GM18858 (cell line): Measurements from ENCODE around the gene NSG1.
"Not testable (repeated sequence)": the region's sequence is repeated elsewhere in the genome, so short reads cannot be mapped to it uniquely, and the experiment has no call there.

Experiments used
- ATAC-seq: cut with Tn5 transposase; IDR thresholded peaks from one replicate; pipeline ENCODE4 v1.9.1; 2021; ENCODE audit not compliant: unreplicated experiment

NSG1 gene

GRCh38 chr4:4386736-4387392 lies at the start of gene NSG1:
Gene NSG1 (plus strand): TSS chr4:4387102. CDS start chr4:4387630, 528 bp downstream.
- ATAC-seq = no peak

GRCh38 chr4:4338210-4339001 lies 48.5 kb upstream of the NSG1 start:
- ATAC-seq = no peak

- no peak for ATAC-seq
Observed at GRCh38 chr4:4339504-4340085, 47.3 kb upstream of the NSG1 start.

GRCh38 chr4:4341861-4342650 lies 44.8 kb upstream of the NSG1 start:
- no peak for ATAC-seq

- no peak for ATAC-seq
Observed at GRCh38 chr4:4343038-4343437, 43.9 kb upstream of the NSG1 start.

- peak; percentile 76 for ATAC-seq
Observed at GRCh38 chr4:4344915-4345527, 41.9 kb upstream of the NSG1 start.

- no peak for ATAC-seq
Observed at GRCh38 chr4:4347585-4347984, 39.3 kb upstream of the NSG1 start.

- not testable (repeated sequence) for ATAC-seq
Observed at GRCh38 chr4:4348585-4348984, 38.3 kb upstream of the NSG1 start.

GRCh38 chr4:4349867-4350266 lies 37.0 kb upstream of the NSG1 start:
- ATAC-seq = no peak

GRCh38 chr4:4350909-4351308 lies 36.0 kb upstream of the NSG1 start:
- no peak for ATAC-seq

- no peak for ATAC-seq
Observed at GRCh38 chr4:4355302-4355701, 31.6 kb upstream of the NSG1 start.

GRCh38 chr4:4356106-4357041 lies 30.5 kb upstream of the NSG1 start:
- no peak for ATAC-seq

- ATAC-seq = no peak
Observed at GRCh38 chr4:4358093-4358854, 28.6 kb upstream of the NSG1 start.

GRCh38 chr4:4361883-4362282 lies 25.0 kb upstream of the NSG1 start:
- ATAC-seq = no peak

GRCh38 chr4:4362991-4363697 lies 23.8 kb upstream of the NSG1 start:
- ATAC-seq = no peak

GRCh38 chr4:4364061-4364460 lies 22.8 kb upstream of the NSG1 start:
- ATAC-seq = no peak

- ATAC-seq = no peak
Observed at GRCh38 chr4:4364486-4365208, 22.3 kb upstream of the NSG1 start.
